Colonic mucosa (tissue), 4 donors: ENCODE measurements around the gene TCF12. TPM values are rescaled to one million over a fixed set of nuclear protein-coding genes. Genes with fewer than 3 reads are reported as not detected.

Experiments used
- DNase-seq: peaks from one replicate; pipeline ENCODE4 v3.0.0-alpha.2; 2020
- H3K27ac ChIP-seq: fragments of 200-600 bp; one replicate; pipeline ENCODE4 v1.8.0; 2021
- H3K27me3 ChIP-seq: fragments of 200-600 bp; one replicate; pipeline ENCODE4 v1.8.0; 2021
- H3K36me3 ChIP-seq: fragments of 200-600 bp; one replicate; pipeline ENCODE4 v1.8.0; 2021
- H3K4me1 ChIP-seq: fragments of 200-600 bp; one replicate; pipeline ENCODE4 v1.8.0; 2021; ENCODE audit warnings: mild to moderate bottlenecking
- H3K4me3 ChIP-seq: fragments of 200-600 bp; one replicate; pipeline ENCODE4 v1.8.0; 2021
- H3K9ac ChIP-seq, 2 donors: one replicate each; pipeline ENCODE4 v1.7.0; 2013; ENCODE audit warnings: control low read depth in 2 of 2, low read depth in 2 of 2, low read length in 2 of 2
- H3K9me3 ChIP-seq: fragments of 200-600 bp; one replicate; pipeline ENCODE4 v1.8.0; 2021
- CTCF ChIP-seq: fragments of 200-600 bp; IDR thresholded peaks from one replicate; pipeline ENCODE4 v1.8.0; 2022; ENCODE audit warnings: antibody characterized with exemption, mild to moderate bottlenecking
- intact Hi-C: fragments of 100-400 bp; cut with DNase I; formaldehyde crosslinking; loops from one replicate; pipeline ENCODE4 v1.14.1; 2022
- total RNA-seq, 2 donors: library from RNA; stranded (reverse); fragmentation: NEBNext Ultra II Directional in 1 of 2; extraction: Animal tissue kit (Norgen Biotek cat#: 25700) in 1 of 2; gene quantifications; one replicate each; pipeline ENCODE4 v1.2.1, GENCODE V29; 2021
- donor health status: healthy.
- donor health status: DM: no; HTN: no; CAD: no.
- donor health status: DM: no; HTN: no; CAD: no.

TCF12 gene
- total RNA-seq, 2 donors from 2014 or later: 68.7 to 76.3 TPM

GRCh38 chr15:57165992-57166391 is 247.5 kb downstream of the TCF12 start:
- no peaks in the 10 kb centered on the region for H3K36me3 ChIP-seq
- no peak for TF ChIP-seq CTCF
- no peak overlapping the region for H3K4me3 ChIP-seq
- no peak overlapping the region for H3K27ac ChIP-seq
- H3K9me3 ChIP-seq: no peaks in the 10 kb centered on the region
- H3K27me3 ChIP-seq: no peaks in the 10 kb centered on the region
- intact Hi-C loops: no loop called here
- no peak overlapping the region for H3K9ac ChIP-seq
- DNase-seq: no peak
- H3K4me1 ChIP-seq: no peaks in the 10 kb centered on the region

- H3K4me1 ChIP-seq: no peaks in the 10 kb centered on the region
- no peaks in the 10 kb centered on the region for H3K9me3 ChIP-seq
- no peak for DNase-seq
- H3K36me3 ChIP-seq: no peaks in the 10 kb centered on the region
- no peak overlapping the region for H3K27ac ChIP-seq
- intact Hi-C loops: no loop called here
- no peaks in the 10 kb centered on the region for H3K27me3 ChIP-seq
- H3K9ac ChIP-seq: no peak overlapping the region
- no peak for TF ChIP-seq CTCF
- H3K4me3 ChIP-seq: no peak overlapping the region
Measured at GRCh38 chr15:57167821-57168395, 249.5 kb downstream of the TCF12 start.

- intact Hi-C loops: no loop called here
- Histone ChIP-seq H3K27me3 (no peaks in the 10 kb centered on the region), H3K9ac (no peak overlapping the region), H3K36me3 (no peaks in the 10 kb centered on the region), H3K9me3 (no peaks in the 10 kb centered on the region), H3K4me3 (no peak overlapping the region), H3K27ac (no peak overlapping the region), H3K4me1 (no peaks in the 10 kb centered on the region)
- TF ChIP-seq CTCF: no peak
- DNase-seq: no peak
Measured at GRCh38 chr15:57169643-57170042, 251.2 kb downstream of the TCF12 start.

- Histone ChIP-seq H3K27ac (no peak overlapping the region), H3K4me1 (no peaks in the 10 kb centered on the region), H3K9ac (no peak overlapping the region), H3K9me3 (no peaks in the 10 kb centered on the region), H3K4me3 (no peak overlapping the region), H3K36me3 (no peaks in the 10 kb centered on the region), H3K27me3 (no peaks in the 10 kb centered on the region)
- no peak for TF ChIP-seq CTCF
- DNase-seq: no peak
- intact Hi-C loops: no loop called here
Measured at GRCh38 chr15:57171426-57171825, 253.0 kb downstream of the TCF12 start.

GRCh38 chr15:57172925-57173324 is 254.5 kb downstream of the TCF12 start:
- Histone ChIP-seq H3K9me3 (no peaks in the 10 kb centered on the region), H3K4me3 (no peak overlapping the region), H3K27me3 (no peaks in the 10 kb centered on the region), H3K4me1 (no peaks in the 10 kb centered on the region), H3K9ac (no peak overlapping the region), H3K36me3 (no peaks in the 10 kb centered on the region), H3K27ac (no peak overlapping the region)
- no peak for TF ChIP-seq CTCF
- no peak for DNase-seq
- intact Hi-C loops: no loop called here
